Adrenal gland (tissue), 5 donors: ENCODE results near the gene DRC7.
"Not testable (repeated sequence)": the region's sequence is repeated elsewhere in the genome, so short reads cannot be mapped to it uniquely, and the experiment has no call there.

Experiments
- POLR2A ChIP-seq, 2 donors: fragments of 450-650 bp; IDR thresholded peaks; one replicate each; pipeline ENCODE4 v1.6.1; 2017; ENCODE audit warnings: antibody characterized with exemption in 2 of 2, mild to moderate bottlenecking in 2 of 2, moderate library complexity in 1 of 2
- TF ChIP-seq, protein P1 (sequence below), 6 experiments: fragments of 450-650 bp in 4 of 6; fragments of 200-600 bp in 2 of 6; sonication (generic) in 1 of 6; IDR thresholded peaks; 1 replicate in 5 of 6; 2 replicates in 1 of 6; pipeline versions ENCODE4 v1.5.1 to v1.8.0; 2016 to 2021; ENCODE audit warnings: antibody characterized with exemption in 6 of 6, mild to moderate bottlenecking in 2 of 6, moderate library complexity in 1 of 6
- donor health status: DM: no; HTN: no; CAD: no.

GRCh38 chr16:57729852-57730251 lies 35.2 kb downstream of the DRC7 start:
- TF ChIP-seq, protein P1, sequence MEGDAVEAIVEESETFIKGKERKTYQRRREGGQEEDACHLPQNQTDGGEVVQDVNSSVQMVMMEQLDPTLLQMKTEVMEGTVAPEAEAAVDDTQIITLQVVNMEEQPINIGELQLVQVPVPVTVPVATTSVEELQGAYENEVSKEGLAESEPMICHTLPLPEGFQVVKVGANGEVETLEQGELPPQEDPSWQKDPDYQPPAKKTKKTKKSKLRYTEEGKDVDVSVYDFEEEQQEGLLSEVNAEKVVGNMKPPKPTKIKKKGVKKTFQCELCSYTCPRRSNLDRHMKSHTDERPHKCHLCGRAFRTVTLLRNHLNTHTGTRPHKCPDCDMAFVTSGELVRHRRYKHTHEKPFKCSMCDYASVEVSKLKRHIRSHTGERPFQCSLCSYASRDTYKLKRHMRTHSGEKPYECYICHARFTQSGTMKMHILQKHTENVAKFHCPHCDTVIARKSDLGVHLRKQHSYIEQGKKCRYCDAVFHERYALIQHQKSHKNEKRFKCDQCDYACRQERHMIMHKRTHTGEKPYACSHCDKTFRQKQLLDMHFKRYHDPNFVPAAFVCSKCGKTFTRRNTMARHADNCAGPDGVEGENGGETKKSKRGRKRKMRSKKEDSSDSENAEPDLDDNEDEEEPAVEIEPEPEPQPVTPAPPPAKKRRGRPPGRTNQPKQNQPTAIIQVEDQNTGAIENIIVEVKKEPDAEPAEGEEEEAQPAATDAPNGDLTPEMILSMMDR (IDR thresholded peaks at IDR 0.05) = not testable (repeated sequence)
- not testable (repeated sequence) for TF ChIP-seq POLR2A (IDR thresholded peaks at IDR 0.05)
